ENCODE results near the gene GLRX2. TPM values are rescaled to one million over a fixed set of nuclear protein-coding genes. Genes with fewer than 3 reads are reported as not detected.

Gene GLRX2
- total RNA-seq, 1 donor from 2014 or later = 29.0 TPM

GRCh38 chr1:193114485-193115095, 9.4 kb upstream of the GLRX2 start:
- no peak for DNase-seq (ENCODE audit: low spot score)
- intact Hi-C loops (cut with DNase I) = no loop called here

DNA sequence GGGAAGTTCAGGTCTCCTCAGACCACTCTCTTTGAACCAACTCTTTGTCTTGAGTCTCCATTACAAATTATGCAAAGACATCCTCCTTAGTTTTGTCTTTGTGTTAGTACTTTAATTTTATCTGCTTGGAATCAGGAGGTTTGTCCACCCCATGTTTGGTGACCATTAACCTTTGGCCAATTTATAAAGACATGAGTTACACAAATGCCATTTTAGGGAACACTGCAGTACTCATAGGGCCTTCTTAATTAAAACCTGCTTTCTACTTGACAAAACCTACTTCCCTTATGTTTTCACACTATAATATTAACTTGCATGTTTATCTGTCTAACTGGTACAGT, 8.7 kb upstream of the GLRX2 start:
- no peak for DNase-seq (ENCODE audit: low spot score)
- intact Hi-C loops (cut with DNase I) = no loop called here

DNA sequence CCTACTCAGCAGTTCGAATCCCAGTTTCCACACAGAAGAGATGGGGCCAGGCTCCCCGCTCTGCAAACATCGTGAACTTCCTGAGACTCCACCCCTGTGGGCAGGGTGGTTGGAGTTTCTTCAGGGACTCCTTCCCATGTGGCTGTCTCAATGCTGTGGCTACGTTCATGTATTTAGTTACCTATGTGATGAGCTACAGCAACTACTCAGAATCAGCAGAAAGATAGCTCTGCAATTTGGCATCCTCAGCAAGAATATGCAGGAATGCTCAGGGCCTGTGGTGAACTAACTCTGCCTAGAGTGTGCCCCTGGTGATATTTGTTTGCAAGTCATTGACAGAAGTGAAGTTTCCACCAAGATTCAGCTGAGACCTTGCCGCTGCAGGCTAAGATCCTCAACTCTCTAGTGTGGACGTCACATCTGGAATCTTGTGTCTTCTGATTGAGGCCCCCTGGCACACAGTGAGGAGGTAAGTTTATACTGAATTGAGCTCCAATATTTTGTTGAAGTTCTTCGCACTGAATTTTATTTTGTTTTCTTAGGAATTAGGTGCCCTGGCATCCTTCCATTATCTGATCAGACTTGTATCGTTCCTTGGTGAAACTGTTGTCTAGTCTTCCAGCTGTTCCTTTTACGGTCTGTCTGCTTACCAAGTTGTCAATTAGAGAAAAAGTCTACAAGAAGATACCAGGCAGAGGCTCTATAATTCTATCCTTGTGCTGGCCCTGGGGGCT, 8.2 kb upstream of the GLRX2 start:
- DNase-seq (ENCODE audit: low spot score) = no peak
- intact Hi-C loops (cut with DNase I) = no loop called here

GRCh38 chr1:193111641-193112090, 6.5 kb upstream of the GLRX2 start:
- no peak for DNase-seq (ENCODE audit: low spot score)
- intact Hi-C loops (cut with DNase I) = no loop called here

DNA sequence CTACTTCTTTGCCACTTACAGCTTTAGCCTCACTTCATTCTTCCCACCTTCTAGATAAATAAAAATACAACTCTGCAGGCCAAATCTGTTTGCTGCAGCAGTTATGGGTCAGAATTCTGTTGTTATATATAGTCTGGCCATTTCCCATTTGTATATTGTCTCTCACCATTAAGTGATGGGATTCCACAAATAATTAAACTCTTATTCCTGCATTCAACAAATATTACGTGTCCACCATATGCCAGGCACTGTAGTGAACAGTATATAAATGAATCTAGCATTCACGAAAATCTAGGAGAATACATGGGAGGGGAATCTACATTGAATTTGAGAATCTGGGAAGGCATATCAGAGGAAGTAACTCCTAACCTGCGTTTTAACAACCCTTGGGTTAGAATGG, 5.7 kb upstream of the GLRX2 start:
- intact Hi-C loops (cut with DNase I) = no loop called here

GRCh38 chr1:193110246-193110645, 5.0 kb upstream of the GLRX2 start:
- intact Hi-C loops (cut with DNase I) = no loop called here
- DNase-seq (ENCODE audit: low spot score) = no peak

More for the DNA sequence above, 5.7 kb upstream of the GLRX2 start:
- DNase-seq (ENCODE audit: low spot score) = no peak

DNA sequence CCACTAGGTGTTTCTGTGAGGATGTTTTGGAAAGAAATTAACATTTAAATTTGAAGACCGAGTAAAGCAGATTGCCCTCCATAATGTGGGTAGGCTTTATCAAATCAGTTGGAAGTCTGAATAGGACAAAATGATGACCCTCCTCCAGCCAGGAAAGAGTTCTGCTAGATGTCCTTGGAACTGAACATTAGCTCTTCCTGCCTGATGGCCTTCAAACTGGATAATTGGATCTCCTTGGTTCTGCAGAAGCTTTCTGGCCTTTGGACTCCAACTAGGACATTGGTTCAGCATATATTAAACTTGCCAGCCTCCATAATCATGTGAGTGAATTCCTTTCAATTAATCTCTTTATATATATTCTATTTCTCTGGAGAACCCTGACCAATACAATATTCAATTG, 4.4 kb upstream of the GLRX2 start:
- no peak for DNase-seq (ENCODE audit: low spot score)
- intact Hi-C loops (cut with DNase I) = loop anchor here (10.0 kb wide), 1 partner anchor 635 kb away; no protein-coding TSS in a partner anchor

DNA sequence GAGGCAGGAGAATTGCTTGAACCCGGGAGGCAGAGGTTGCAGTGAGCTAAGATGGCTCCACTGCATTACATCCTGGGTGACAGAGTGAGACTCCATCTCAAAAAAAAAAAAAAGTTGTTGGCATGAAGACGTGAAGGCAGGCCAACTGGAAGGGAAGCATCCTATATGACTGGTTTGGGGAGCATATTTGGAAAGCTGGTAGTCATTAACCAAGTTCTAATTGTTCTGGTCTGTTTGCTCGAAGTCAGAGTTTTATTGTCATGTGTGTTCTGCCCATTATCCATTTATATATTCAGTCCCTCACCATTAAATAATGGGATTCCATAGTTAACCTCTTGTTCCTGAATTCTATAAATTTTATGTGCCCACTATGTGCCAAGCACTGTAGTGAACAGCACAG, 3.3 kb upstream of the GLRX2 start:
- no peak for DNase-seq (ENCODE audit: low spot score)
- intact Hi-C loops (cut with DNase I) = loop anchor here (10.0 kb wide), 1 partner anchor 634 kb away; no protein-coding TSS in a partner anchor

DNA sequence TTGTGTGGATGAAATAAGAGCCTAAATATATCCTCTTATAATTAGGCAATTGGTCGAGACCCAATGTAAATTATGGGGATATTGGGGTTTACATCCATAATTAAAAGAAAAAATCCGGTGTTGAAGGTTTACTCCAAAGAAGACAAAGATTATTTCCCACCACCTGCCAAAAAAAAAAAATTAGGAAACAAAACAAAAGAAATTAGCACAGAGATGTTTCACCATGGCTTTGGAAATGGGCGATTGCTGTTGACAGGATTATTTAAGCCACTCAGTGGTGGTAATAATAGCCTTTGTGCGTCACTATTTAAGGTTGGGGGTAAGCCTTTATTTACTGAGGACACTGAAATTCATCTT, 585 bp upstream of the GLRX2 start:
- DNase-seq (ENCODE audit: low spot score) = no peak
- intact Hi-C loops (cut with DNase I) = loop anchor here (1.0 to 10.0 kb wide), 3 partner anchors 17 to 631 kb away; partner anchors contain the start of genes CDC73, RO60 and UCHL5

DNA sequence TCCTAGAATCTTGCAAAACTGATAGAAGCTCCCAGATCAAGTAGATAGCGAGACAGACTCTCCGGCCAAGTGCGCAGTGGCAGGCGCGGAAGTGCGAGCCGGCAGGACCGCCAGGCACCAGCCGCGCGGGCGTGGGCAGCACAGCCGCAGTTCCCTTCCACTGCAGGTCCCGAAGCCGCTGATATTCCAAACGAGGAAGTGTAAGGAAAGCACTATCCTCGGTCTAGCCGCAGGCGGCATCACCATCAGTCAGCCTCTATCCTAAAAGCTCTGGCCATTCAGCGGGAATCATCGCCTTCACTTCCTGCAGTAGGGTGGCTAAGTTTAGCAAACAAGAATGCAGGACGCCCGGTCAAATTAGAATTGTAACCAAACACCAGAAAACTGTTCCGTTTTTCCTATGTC, 710 bp downstream of the GLRX2 start:
- DNase-seq (ENCODE audit: low spot score) = peak; percentile 88
- intact Hi-C loops (cut with DNase I) = loop anchor here (10.0 kb wide), 1 partner anchor 630 kb away; no protein-coding TSS in a partner anchor

DNA sequence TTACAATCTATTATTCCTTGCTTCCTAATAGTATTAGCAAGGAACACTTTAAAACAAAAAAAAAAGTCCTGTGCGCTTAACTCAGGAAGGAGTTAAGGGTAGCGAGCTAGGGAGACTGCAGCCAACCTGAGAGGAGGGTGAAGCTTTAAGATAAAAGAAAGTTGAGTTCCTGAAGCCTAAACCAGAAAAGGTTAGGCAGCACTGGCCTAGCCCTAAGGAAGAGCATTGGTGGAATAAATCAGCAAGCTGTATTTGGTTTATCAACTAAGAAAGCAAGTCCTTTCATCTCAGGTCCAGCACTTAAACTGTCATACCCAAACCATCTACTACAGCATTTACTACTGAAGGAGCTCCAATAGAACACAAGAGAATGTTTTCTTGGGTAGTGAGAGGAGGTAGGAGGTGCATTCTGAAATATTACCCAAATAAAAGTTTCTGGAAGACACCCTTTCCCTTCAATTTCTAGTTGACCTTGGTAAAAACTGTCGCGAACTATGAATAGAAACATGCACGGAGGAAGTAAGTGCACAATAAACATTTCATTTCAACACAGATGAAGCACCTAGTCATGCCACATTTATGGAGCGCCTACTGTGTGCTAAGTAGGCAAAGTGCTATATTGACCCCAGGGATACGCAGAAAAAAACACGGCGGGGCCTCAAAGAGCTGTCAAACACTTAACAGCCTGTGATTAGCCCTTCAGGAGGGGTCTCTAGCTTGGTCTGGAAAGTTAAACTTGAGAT, 1.3 kb downstream of the GLRX2 start:
- no peak for DNase-seq (ENCODE audit: low spot score)
- intact Hi-C loops (cut with DNase I) = loop anchor here (10.0 kb wide), 1 partner anchor 629 kb away; no protein-coding TSS in a partner anchor

DNA sequence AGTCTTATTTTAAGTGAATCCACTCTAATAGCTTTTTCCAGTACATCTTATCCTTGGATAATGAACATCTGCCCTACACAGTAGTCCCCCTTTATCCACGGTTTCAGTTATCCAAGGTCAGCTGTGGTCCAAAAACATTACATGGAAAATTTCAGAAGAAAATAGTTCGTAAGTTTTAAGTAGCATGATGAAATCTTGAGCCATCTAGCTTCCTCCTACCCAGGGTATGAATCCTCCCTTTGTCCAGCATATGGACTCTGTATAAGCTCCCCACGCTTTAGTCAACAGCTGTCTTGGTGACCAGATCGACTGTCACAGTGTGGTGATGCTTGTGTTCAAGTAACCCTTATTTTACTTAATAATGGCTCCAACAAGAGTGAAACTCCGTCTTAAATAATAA, 2.6 kb downstream of the GLRX2 start:
- intact Hi-C loops (cut with DNase I) = loop anchor here (10.0 kb wide), 1 partner anchor 628 kb away; no protein-coding TSS in a partner anchor

GRCh38 chr1:193094112-193094511, 11.1 kb downstream of the GLRX2 start:
- intact Hi-C loops (cut with DNase I) = no loop called here
- DNase-seq (ENCODE audit: low spot score) = no peak

More for the DNA sequence above, 2.6 kb downstream of the GLRX2 start:
- DNase-seq (ENCODE audit: low spot score) = no peak

GRCh38 chr1:193090865-193091264, 14.3 kb downstream of the GLRX2 start:
- intact Hi-C loops (cut with DNase I) = no loop called here
- DNase-seq (ENCODE audit: low spot score) = no peak

GRCh38 chr1:193087893-193088292, 17.3 kb downstream of the GLRX2 start:
- DNase-seq (ENCODE audit: low spot score) = no peak
- intact Hi-C loops (cut with DNase I) = no loop called here

DNA sequence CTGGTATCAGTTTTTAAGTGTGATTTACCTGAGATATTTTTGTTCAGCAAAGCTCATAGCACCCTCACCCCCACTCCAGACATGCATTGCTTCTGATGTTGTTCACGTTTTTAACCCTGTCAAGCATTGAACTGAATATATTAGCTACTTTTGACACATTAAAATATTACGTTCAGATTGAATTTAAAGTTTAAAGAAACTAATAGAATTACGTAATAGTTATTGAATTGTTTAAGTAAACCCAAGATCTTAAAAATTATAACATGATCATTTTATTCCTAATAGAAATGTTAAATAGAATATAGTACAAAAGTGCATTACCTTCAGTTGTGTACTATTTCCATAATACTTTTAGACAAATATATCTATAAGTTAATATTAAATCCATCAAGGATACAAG, 18.9 kb downstream of the GLRX2 start:
- no peak for DNase-seq (ENCODE audit: low spot score)
- intact Hi-C loops (cut with DNase I) = no loop called here

GRCh38 chr1:193085263-193085662, 20.0 kb downstream of the GLRX2 start:
- intact Hi-C loops (cut with DNase I) = no loop called here
- no peak for DNase-seq (ENCODE audit: low spot score)

DNA sequence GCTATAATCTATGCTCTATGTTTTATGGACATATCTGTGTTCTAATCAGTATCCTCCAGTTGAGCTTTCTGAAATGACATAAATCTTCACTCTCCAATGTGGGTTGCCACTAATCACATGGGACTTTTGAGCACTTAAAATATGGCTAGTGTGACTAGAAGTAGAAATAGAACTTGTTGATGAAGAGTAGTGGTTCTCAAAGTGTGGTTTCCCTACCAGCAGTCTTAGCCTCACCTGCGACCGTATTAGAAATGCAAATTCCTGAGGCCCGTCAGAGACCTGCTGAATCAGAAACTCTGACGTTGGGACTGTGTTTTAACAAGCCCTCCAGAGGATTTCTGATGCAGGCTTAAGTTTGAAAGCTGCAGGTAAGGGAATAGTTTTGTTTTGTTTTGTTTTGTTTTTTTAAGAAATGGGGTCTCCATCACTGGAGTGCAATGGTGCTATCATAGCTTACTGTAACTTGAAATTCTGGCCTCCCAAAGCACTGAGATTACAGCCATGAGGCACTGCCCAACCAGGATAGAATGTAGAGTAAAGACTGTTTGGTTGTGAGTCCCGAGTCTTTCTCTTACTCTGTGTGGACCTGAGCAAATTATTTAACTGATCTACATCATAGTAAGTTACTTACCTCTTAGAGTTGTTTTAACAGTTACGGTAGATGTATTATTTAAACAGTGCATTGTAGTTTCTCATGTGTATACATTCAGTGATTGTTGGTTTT, 21.7 kb downstream of the GLRX2 start:
- intact Hi-C loops (cut with DNase I) = no loop called here
- no peak for DNase-seq (ENCODE audit: low spot score)

- DNase-seq (ENCODE audit: low spot score) = no peak
- intact Hi-C loops (cut with DNase I) = no loop called here
These were observed 26.0 kb downstream of the GLRX2 start for GRCh38 chr1:193079187-193079586.

DNA sequence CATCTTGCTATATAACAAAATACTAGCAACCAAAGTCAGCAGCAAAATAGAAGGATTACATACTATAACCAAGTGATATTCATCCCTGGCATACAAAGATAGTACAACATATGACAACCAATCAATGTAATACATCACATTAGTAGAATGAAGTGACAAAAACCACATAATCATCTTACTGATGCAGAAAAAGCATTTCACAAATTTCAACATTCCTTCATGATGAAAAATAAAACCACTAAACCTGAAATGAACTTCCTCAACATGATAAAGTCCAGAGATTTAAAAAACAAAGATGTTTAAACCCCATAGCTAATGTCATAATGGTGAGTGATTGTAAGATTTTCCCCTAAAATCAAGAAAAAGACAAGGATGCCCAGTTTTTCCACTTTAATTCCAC, 27.2 kb downstream of the GLRX2 start:
- intact Hi-C loops (cut with DNase I) = no loop called here
- DNase-seq (ENCODE audit: low spot score) = no peak
